Measurements from ENCODE around the gene MAPRE2. TPM values are rescaled to one million over a fixed set of nuclear protein-coding genes. Genes with fewer than 3 reads are reported as not detected.

The MAPRE2 gene
- total and polyA plus RNA-seq, 2 of the 13 experiments (the other 11 are each of a cell fraction or from before 2014, with no cell fraction given) = 34.5 to 67.9 TPM

GRCh38 chr18:35114305-35114704, 73.1 kb downstream of the MAPRE2 start:
- Histone ChIP-seq H3K9ac (ENCODE audit: insufficient read depth, low read depth, low read length) (no peak overlapping the region), H4K20me1 (ENCODE audit: insufficient read depth, low read length) (no peaks in the 10 kb centered on the region), H3K79me2 (ENCODE audit: insufficient read depth, low read length) (peaks cover 10% of the 10 kb centered on the region), H2AFZ (ENCODE audit: low read length) (no peak overlapping the region), H3K4me1 (ENCODE audit: insufficient read depth, low read length) (no peaks in the 10 kb centered on the region), H3K9me3 (ENCODE audit: low read length) (no peaks in the 10 kb centered on the region), H3K36me3 (replicated peaks in 1 of 2; ENCODE audit: control insufficient read depth in 1 of 2, insufficient read depth in 2 of 2, low read length in 2 of 2) (peaks cover 0 to 3% of the 10 kb centered on the region in 2 experiments; a peak in 3 of 5 replicates), H3K4me2 (ENCODE audit: low read depth, low read length) (no peak overlapping the region), H3K27me3 (ENCODE audit: control insufficient read depth in 1 of 2, insufficient read depth in 2 of 2, low read length in 2 of 2) (no peaks in the 10 kb centered on the region), H3K27ac (ENCODE audit: extremely low read length, insufficient read depth, low read length) (no peak overlapping the region), H3K4me3 (replicated peaks in 1 of 3; ENCODE audit: insufficient read depth in 1 of 3, low read depth in 2 of 3, low read length in 3 of 3) (no peak overlapping the region)
- no TSS peak for BruUV-seq (replicated peaks)
- intact Hi-C loops (cut with micrococcal nuclease; ENCODE audit: unreplicated experiment) = no loop called here
- TF ChIP-seq SMAD3 (CRISPR knock-in tag; IDR thresholded peaks at IDR 0.05) (no peak), BRD4 (CRISPR knock-in tag; IDR thresholded peaks at IDR 0.05) (no peak), ZBTB40 (IDR thresholded peaks at IDR 0.05) (no peak), ZBTB40 (CRISPR knock-in tag; IDR thresholded peaks at IDR 0.05) (no peak), REL (CRISPR knock-in tag; conservative IDR thresholded peaks at IDR 0.05) (no peak), NFYC (CRISPR knock-in tag; IDR thresholded peaks at IDR 0.05) (no peak), ISX (CRISPR knock-in tag; conservative IDR thresholded peaks at IDR 0.05) (no peak)
- TF ChIP-seq, protein P1, sequence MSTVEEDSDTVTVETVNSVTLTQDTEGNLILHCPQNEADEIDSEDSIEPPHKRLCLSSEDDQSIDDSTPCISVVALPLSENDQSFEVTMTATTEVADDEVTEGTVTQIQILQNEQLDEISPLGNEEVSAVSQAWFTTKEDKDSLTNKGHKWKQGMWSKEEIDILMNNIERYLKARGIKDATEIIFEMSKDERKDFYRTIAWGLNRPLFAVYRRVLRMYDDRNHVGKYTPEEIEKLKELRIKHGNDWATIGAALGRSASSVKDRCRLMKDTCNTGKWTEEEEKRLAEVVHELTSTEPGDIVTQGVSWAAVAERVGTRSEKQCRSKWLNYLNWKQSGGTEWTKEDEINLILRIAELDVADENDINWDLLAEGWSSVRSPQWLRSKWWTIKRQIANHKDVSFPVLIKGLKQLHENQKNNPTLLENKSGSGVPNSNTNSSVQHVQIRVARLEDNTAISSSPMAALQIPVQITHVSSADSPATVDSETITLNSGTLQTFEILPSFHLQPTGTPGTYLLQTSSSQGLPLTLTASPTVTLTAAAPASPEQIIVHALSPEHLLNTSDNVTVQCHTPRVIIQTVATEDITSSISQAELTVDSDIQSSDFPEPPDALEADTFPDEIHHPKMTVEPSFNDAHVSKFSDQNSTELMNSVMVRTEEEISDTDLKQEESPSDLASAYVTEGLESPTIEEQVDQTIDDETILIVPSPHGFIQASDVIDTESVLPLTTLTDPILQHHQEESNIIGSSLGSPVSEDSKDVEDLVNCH (CRISPR knock-in tag; IDR thresholded peaks at IDR 0.05) = no peak
- in situ Hi-C loops (cut with HindIII; ENCODE audit: extremely low pct_ligation_motif_present, low pct_unique_long_range_greater_than_20kb) = no loop called here
- ChIA-PET CTCF (ENCODE audit: low intra/inter-chr PET ratio, low total read pairs) (no interaction called here), POLR2A (no interaction called here)
- no peak for FAIRE-seq
- ATAC-seq = no peak
- 96% methylated on average over 3 of the region's 3 CpGs for WGBS (ENCODE audit: low lambda C conversion rate)
- no peak for DNase-seq (ENCODE audit: low spot score)

All from HepG2 (cell line).